Measurements from ENCODE around the gene FOXP2.
"Not testable (repeated sequence)": the region's sequence is repeated elsewhere in the genome, so short reads cannot be mapped to it uniquely, and the experiment has no call there.

The FOXP2 gene

DNA sequence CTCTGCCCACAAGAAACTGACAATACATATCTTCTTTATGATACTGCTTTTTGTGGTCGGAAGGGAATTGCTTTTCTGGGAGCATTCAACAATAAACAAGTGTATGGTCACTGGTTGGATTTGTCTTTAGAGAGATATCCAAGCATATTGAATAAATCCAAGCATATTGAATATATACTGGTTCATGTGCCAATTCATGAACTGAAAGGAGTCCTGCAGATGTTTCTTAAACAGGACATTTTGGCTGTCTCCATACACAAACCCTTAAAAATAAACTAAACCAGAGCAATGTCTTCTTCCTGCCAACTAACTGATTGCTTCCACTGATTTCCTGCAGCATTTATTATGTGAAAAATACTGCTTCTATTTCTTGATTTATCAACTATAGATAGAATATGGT is 173.9 kb downstream of the FOXP2 start:
- DNase-seq (ENCODE audit: low read depth in 3 of 3): no peak

- DNase-seq (ENCODE audit: low read depth in 3 of 3): no peak
Observed at GRCh38 chr7:114589436-114589835, 174.8 kb downstream of the FOXP2 start.

GRCh38 chr7:114590298-114590697 is 175.7 kb downstream of the FOXP2 start:
- no peak for DNase-seq (ENCODE audit: low read depth in 3 of 3)

- DNase-seq (ENCODE audit: low read depth in 3 of 3): no peak
Observed at GRCh38 chr7:114598946-114599345, 184.3 kb downstream of the FOXP2 start.

DNA sequence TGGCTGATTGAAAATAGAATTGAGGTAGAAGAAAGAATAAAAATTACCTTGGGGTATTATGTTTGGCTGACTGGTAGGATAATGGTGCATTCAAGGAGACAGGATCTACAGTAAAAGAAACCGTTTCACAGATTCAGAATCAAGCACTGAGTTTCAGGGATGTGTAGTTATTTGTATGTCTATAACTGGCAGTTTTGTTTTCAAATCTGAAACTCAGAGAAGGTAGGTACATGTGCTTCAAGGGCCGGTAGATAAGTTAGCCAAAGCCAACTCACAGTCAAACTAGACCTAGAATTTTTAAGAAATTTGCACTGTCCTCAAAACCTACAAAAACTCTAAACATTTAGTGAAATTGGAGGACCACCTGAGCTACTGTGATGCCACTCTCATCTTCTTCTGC is 191.5 kb downstream of the FOXP2 start:
- no peak for DNase-seq (ENCODE audit: low read depth in 3 of 3)

GRCh38 chr7:114608822-114609221 is 194.2 kb downstream of the FOXP2 start:
- not testable (repeated sequence) for DNase-seq (ENCODE audit: low read depth in 3 of 3)

- no peak for DNase-seq (ENCODE audit: low read depth in 3 of 3)
Observed at GRCh38 chr7:114620208-114620607, 205.6 kb downstream of the FOXP2 start.

- no peak for DNase-seq (ENCODE audit: low read depth in 3 of 3)
Observed at GRCh38 chr7:114622221-114622620, 207.6 kb downstream of the FOXP2 start.

- DNase-seq (ENCODE audit: low read depth in 3 of 3): no peak
Observed at GRCh38 chr7:114623146-114623545, 208.5 kb downstream of the FOXP2 start.

GRCh38 chr7:114627231-114627630 is 212.6 kb downstream of the FOXP2 start:
- DNase-seq (ENCODE audit: low read depth in 3 of 3): no peak

GRCh38 chr7:114628362-114628761 is 213.7 kb downstream of the FOXP2 start:
- no peak for DNase-seq (ENCODE audit: low read depth in 3 of 3)

GRCh38 chr7:114629762-114630161 is 215.1 kb downstream of the FOXP2 start:
- no peak for DNase-seq (ENCODE audit: low read depth in 3 of 3)

GRCh38 chr7:114630201-114630990 is 215.8 kb downstream of the FOXP2 start:
- DNase-seq (ENCODE audit: low read depth in 3 of 3): no peak

GRCh38 chr7:114631249-114631822 is 216.7 kb downstream of the FOXP2 start:
- DNase-seq (ENCODE audit: low read depth in 3 of 3): no peak

DNA sequence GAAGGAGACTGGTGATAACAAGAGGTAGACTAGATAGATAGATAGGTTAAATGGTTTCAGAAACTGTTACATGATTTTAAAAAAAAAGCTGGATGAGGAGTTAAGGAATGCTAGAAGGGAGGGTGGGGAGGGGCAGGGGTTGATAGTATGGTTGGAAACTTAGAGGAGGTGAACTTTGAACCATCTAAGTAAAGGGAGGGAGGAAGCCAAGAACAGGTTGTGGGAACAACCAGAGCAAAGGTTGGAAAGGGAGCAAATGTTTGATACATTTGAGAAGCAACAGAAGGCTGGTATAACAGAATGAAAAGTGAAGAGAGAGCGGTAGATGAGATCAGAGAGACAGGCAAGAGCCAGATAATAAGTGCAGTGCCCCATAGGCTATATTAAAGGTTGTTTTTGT is 224.8 kb downstream of the FOXP2 start:
- DNase-seq (ENCODE audit: low read depth in 3 of 3): no peak

DNA sequence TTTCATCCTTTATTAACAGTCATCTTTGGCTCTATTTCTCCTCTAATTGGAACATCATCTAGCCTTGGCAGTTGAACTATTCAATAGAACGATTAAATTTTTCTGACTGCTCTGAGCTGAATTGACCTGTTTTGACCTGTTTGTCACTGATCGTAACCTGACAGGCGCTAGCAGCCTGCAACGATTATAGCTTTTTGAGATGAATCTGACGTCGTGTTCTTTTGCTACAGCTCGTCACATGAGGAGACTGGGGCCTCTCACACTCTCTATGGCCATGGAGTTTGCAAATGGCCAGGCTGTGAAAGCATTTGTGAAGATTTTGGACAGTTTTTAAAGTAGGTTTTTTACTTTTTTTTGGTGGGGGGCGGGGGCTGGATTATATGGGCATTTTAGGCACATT is 229.8 kb downstream of the FOXP2 start:
- no peak for DNase-seq (ENCODE audit: low read depth in 3 of 3)

- DNase-seq (ENCODE audit: low read depth in 3 of 3): no peak
Observed at GRCh38 chr7:114645451-114645850, 230.8 kb downstream of the FOXP2 start.

GRCh38 chr7:114647518-114647917 is 232.9 kb downstream of the FOXP2 start:
- DNase-seq (ENCODE audit: low read depth in 3 of 3): no peak

DNA sequence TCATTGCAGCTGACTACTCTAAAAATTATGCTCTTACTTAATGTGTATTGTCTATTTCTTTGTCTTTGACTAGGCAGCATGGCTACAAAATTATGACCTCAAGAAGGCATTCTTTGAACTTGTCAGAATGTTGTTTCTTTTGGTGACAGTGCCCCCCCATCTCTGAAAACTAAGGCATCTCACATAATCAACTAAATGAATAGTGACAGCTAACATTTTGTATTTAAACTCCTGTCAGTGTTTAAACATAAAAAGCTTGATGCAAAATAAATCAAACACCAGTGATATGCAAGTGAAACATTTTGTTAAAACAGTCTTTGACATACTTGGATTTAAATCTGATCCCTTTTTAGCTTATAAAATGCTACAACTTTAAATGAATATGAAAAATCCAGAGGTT is 233.5 kb downstream of the FOXP2 start:
- no peak for DNase-seq (ENCODE audit: low read depth in 3 of 3)

- no peak for DNase-seq (ENCODE audit: low read depth in 3 of 3)
Observed at GRCh38 chr7:114648680-114649079, 234.1 kb downstream of the FOXP2 start.

DNA sequence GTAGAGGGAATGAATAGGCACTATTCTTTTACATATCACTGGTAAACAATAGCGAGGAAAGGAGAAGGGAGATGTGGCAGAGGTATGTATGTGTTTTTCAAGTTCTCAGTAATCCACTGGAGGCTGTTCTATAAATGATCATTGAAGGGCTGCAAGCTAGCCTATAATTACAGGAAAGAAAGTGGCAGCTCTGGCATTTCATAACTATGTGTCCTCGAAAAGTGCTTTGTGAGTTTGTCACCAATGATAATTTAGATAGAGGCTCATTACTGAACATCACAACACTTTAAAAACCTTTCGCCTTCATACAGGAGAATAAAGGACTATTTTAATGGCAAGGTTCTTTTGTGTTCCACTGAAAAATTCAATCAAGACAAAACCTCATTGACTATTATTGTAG is 235.1 kb downstream of the FOXP2 start:
- DNase-seq (ENCODE audit: low read depth in 3 of 3): no peak

DNA sequence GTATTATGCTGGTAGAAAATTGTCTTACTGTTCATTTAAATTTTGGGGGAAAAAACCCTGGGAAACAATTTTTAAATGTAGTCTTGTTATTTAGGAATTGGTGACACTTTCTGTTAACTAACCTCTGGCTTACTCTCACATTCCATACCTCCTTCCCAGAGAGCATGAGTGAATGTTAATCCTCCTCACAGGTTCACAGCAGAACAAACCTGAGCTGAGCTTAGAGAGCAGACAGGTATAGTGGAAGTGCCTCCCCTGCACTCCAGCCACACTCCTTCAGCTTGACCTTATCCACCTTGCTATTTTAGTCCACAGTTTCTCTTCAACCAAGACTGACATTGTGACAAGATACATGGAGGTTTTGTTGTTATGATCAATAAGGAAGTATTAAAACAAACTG is 235.9 kb downstream of the FOXP2 start:
- DNase-seq (ENCODE audit: low read depth in 3 of 3): no peak

GRCh38 chr7:114652041-114652440 is 237.4 kb downstream of the FOXP2 start:
- no peak for DNase-seq (ENCODE audit: low read depth in 3 of 3)
